Measurements from ENCODE around the gene ATRNL1.

- no peak for TF ChIP-seq ARNT (IDR thresholded peaks at IDR 0.05)
- TF ChIP-seq FOXM1 (IDR thresholded peaks at IDR 0.05; ENCODE audit: borderline replicate concordance): no peak
- TF ChIP-seq BHLHE40 (IDR thresholded peaks at IDR 0.05; ENCODE audit: borderline replicate concordance): no peak
- no peak for TF ChIP-seq CTBP1 (IDR thresholded peaks at IDR 0.05; ENCODE audit: borderline replicate concordance)
- TF ChIP-seq FOXA1 (IDR thresholded peaks at IDR 0.05): no peak
- TF ChIP-seq NFRKB (IDR thresholded peaks at IDR 0.05): no peak
- no peak for TF ChIP-seq SP1 (IDR thresholded peaks at IDR 0.05)
- TF ChIP-seq ZNF384 (IDR thresholded peaks at IDR 0.05): no peak
- TF ChIP-seq LEF1 (IDR thresholded peaks at IDR 0.05; ENCODE audit: borderline replicate concordance): no peak
- no peak for TF ChIP-seq TARDBP (IDR thresholded peaks at IDR 0.05)
Observed at GRCh38 chr10:115117301-115117700, 24.1 kb downstream of the ATRNL1 start.
